Neural progenitor cell (in vitro differentiated cells): Measurements from ENCODE around the gene KAZN. TPM values are rescaled to one million over a fixed set of nuclear protein-coding genes. Genes with fewer than 3 reads are reported as not detected.

ENCODE experiments used
- DNase-seq: peaks from one replicate; pipeline ENCODE4 v3.0.0-alpha.2; 2016; ENCODE audit warnings: low spot score
- H2AFZ ChIP-seq: fragments of 200-600 bp; sonication (generic); replicated peaks from 2 replicates; pipeline ENCODE4 v1.6.1; 2016; ENCODE audit warnings: antibody characterized with exemption
- H3F3A ChIP-seq: fragments of 200-600 bp; sonication (generic); 2 replicates; pipeline ENCODE4 v1.6.1; 2016; ENCODE audit warnings: antibody characterized with exemption, low read depth
- H3K27ac ChIP-seq: fragments of 200-600 bp; sonication (generic); 2 replicates; pipeline ENCODE4 v1.5.1; 2016; ENCODE audit warnings: mild to moderate bottlenecking
- H3K27me3 ChIP-seq: fragments of 200-600 bp; sonication (generic); 2 replicates; pipeline ENCODE4 v1.6.1; 2016; ENCODE audit warnings: mild to moderate bottlenecking, moderate library complexity
- H3K36me3 ChIP-seq: fragments of 200-600 bp; sonication (generic); 2 replicates; pipeline ENCODE4 v1.5.1; 2016
- H3K4me1 ChIP-seq: fragments of 200-600 bp; sonication (generic); 2 replicates; pipeline ENCODE4 v1.6.1; 2016; ENCODE audit warnings: mixed run types
- H3K4me2 ChIP-seq: fragments of 200-600 bp; sonication (generic); 2 replicates; pipeline ENCODE4 v1.6.1; 2016
- H3K4me3 ChIP-seq: fragments of 200-600 bp; sonication (generic); 2 replicates; pipeline ENCODE4 v1.5.1; 2016
- H3K79me2 ChIP-seq: fragments of 200-600 bp; sonication (generic); 2 replicates; pipeline ENCODE4 v1.6.1; 2016; ENCODE audit warnings: low read depth
- H3K9ac ChIP-seq: fragments of 200-600 bp; sonication (generic); 2 replicates; pipeline ENCODE4 v1.6.1; 2016
- H3K9me3 ChIP-seq: fragments of 200-600 bp; sonication (generic); 2 replicates; pipeline ENCODE4 v1.5.1; 2016; ENCODE audit warnings: low read depth
- H4K20me1 ChIP-seq: fragments of 200-600 bp; sonication (generic); 2 replicates; pipeline ENCODE4 v1.6.1; 2016; ENCODE audit warnings: low read depth
- H3K27ac Mint-ChIP-seq: 3 replicates; pipeline ENCODE4 v1.8.0; 2021; ENCODE audit warnings: mixed read lengths
- H3K27me3 Mint-ChIP-seq: 2 replicates; pipeline ENCODE4 v1.8.0; 2022; ENCODE audit warnings: low read depth, mild to moderate bottlenecking, inconsistent platforms, moderate library complexity, mixed read lengths; ENCODE audit not compliant: insufficient read depth
- H3K36me3 Mint-ChIP-seq: 3 replicates; pipeline ENCODE4 v1.8.0; 2021; ENCODE audit warnings: mixed read lengths
- H3K4me1 Mint-ChIP-seq: 3 replicates; pipeline ENCODE4 v1.8.0; 2021; ENCODE audit warnings: mixed read lengths
- H3K4me3 Mint-ChIP-seq: 3 replicates; pipeline ENCODE4 v1.8.0; 2021; ENCODE audit warnings: mild to moderate bottlenecking, moderate library complexity, mixed read lengths
- H3K9me3 Mint-ChIP-seq: 3 replicates; pipeline ENCODE4 v1.8.0; 2020; ENCODE audit warnings: mixed read lengths
- CTCF ChIP-seq: fragments of 200-600 bp; sonication (generic); IDR thresholded peaks from 2 replicates; pipeline ENCODE4 v1.5.1; 2017; ENCODE audit warnings: antibody characterized with exemption, mild to moderate bottlenecking
- EZH2 ChIP-seq: fragments of 200-600 bp; sonication (generic); IDR thresholded peaks from 2 replicates; pipeline ENCODE4 v1.6.1; 2017; ENCODE audit warnings: antibody characterized with exemption, mild to moderate bottlenecking, moderate library complexity
- EZH2phosphoT487 ChIP-seq: fragments of 200-600 bp; sonication (generic); IDR thresholded peaks from 2 replicates; pipeline ENCODE4 v1.6.1; 2017; ENCODE audit warnings: antibody characterized with exemption
- total RNA-seq: library from RNA; depleted of rRNA; stranded (reverse); fragments of >200 nt; gene quantifications from 2 replicates; pipeline ENCODE4 v1.2.3, GENCODE V29; 2015; ENCODE audit warnings: low replicate concordance

The KAZN gene
- total RNA-seq, 1 donor from 2014 or later, result 6.1 TPM

GRCh38 chr1:14561014-14561693 lies 37.3 kb upstream of the KAZN start:
- Histone ChIP-seq H3K36me3 (no peaks in the 10 kb centered on the region), H3F3A (no peaks in the 10 kb centered on the region), H3K9ac (no peak overlapping the region), H4K20me1 (no peaks in the 10 kb centered on the region), H3K4me2 (no peak overlapping the region), H3K9me3 (no peaks in the 10 kb centered on the region), H3K27me3 (no peaks in the 10 kb centered on the region), H3K27ac (no peak overlapping the region), H3K79me2 (no peaks in the 10 kb centered on the region), H3K4me3 (no peak overlapping the region), H2AFZ (no peak overlapping the region), H3K4me1 (no peaks in the 10 kb centered on the region)
- Mint-ChIP-seq H3K36me3 (no peaks in the 10 kb centered on the region), H3K4me1 (peaks cover 3% of the 10 kb centered on the region), H3K4me3 (no peak overlapping the region), H3K9me3 (peaks cover 14% of the 10 kb centered on the region), H3K27me3 (peaks cover 3% of the 10 kb centered on the region), H3K27ac (peak overlapping the region; percentile 16)
- TF ChIP-seq EZH2phosphoT487 (no peak), EZH2 (no peak), CTCF (no peak)
- DNase-seq, result no peak

DNA sequence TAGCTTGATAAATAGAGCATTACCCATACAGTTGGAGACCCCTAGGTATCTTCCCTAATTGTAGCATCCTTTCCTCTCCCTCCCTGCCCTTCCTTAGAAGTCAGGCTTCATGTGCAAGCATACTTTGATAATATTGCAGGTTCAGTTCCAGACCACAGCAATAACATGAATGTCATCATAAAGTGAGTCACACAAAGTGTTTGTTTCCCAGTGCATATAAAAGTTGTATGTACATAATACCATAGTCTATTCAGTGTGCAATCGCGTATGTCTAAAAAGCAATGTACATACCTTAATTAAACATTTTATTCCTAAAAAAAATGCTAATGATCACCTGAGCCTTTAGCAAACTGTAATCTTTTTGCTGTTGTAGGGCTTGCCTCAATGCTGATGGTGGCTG lies 33.4 kb upstream of the KAZN start:
- Mint-ChIP-seq H3K27ac (no peak overlapping the region), H3K36me3 (no peaks in the 10 kb centered on the region), H3K4me3 (no peak overlapping the region), H3K4me1 (no peaks in the 10 kb centered on the region), H3K9me3 (peaks cover 31% of the 10 kb centered on the region), H3K27me3 (peaks cover 3% of the 10 kb centered on the region)
- Histone ChIP-seq H3K4me3 (no peak overlapping the region), H3K79me2 (no peaks in the 10 kb centered on the region), H3K27ac (no peak overlapping the region), H3K9me3 (no peaks in the 10 kb centered on the region), H2AFZ (no peak overlapping the region), H3K36me3 (no peaks in the 10 kb centered on the region), H3K4me1 (no peaks in the 10 kb centered on the region), H3F3A (no peaks in the 10 kb centered on the region), H4K20me1 (no peaks in the 10 kb centered on the region), H3K4me2 (no peak overlapping the region), H3K27me3 (no peaks in the 10 kb centered on the region), H3K9ac (no peak overlapping the region)
- TF ChIP-seq CTCF (no peak), EZH2 (no peak), EZH2phosphoT487 (no peak)
- DNase-seq, result no peak

- peaks cover 32% of the 10 kb centered on the region for H3K9me3 Mint-ChIP-seq
- no peaks in the 10 kb centered on the region for H3K27me3 ChIP-seq
- H2AFZ ChIP-seq, result no peak overlapping the region
- H3K9me3 ChIP-seq, result no peaks in the 10 kb centered on the region
- H3K4me1 Mint-ChIP-seq, result peaks cover 6% of the 10 kb centered on the region
- no peaks in the 10 kb centered on the region for H4K20me1 ChIP-seq
- H3K36me3 Mint-ChIP-seq, result no peaks in the 10 kb centered on the region
- no peak overlapping the region for H3K27ac Mint-ChIP-seq
- no peaks in the 10 kb centered on the region for H3F3A ChIP-seq
- H3K4me3 Mint-ChIP-seq, result no peak overlapping the region
- H3K79me2 ChIP-seq, result no peaks in the 10 kb centered on the region
- H3K27ac ChIP-seq, result no peak overlapping the region
- H3K4me1 ChIP-seq, result peaks cover 2% of the 10 kb centered on the region
- TF ChIP-seq CTCF (peak; percentile 56), EZH2phosphoT487 (no peak)
- H3K4me2 ChIP-seq, result no peak overlapping the region
- H3K9ac ChIP-seq, result no peak overlapping the region
- H3K36me3 ChIP-seq, result no peaks in the 10 kb centered on the region
- peak; percentile 18 for DNase-seq
- peaks cover 3% of the 10 kb centered on the region for H3K27me3 Mint-ChIP-seq
- no peak overlapping the region for H3K4me3 ChIP-seq
Measured at GRCh38 chr1:14567056-14567455, 31.4 kb upstream of the KAZN start.
